HL-60 (cell line): ENCODE data around the gene ATP8A2.

ENCODE experiments used
- DNase-seq, 2 experiments: peaks; one replicate each; pipeline ENCODE4 v3.0.0-alpha.2; 2010 to 2020; ENCODE audit warnings: low read depth in 1 of 2, low spot score in 1 of 2
- H3K27ac ChIP-seq: fragments of 250-450 bp; sonication (Bioruptor Pico); replicated peaks from 2 replicates; pipeline ENCODE4 v1.5.1; 2020; ENCODE audit warnings: mild to moderate bottlenecking, moderate library complexity
- H3K27me3 ChIP-seq: fragments of 250-450 bp; sonication (Bioruptor Pico); 2 replicates; pipeline ENCODE4 v1.5.1; 2021; ENCODE audit warnings: mild to moderate bottlenecking, moderate library complexity; ENCODE audit not compliant: insufficient read depth, poor library complexity, severe bottlenecking
- H3K4me3 ChIP-seq: replicated peaks from 2 replicates; pipeline ENCODE4 v1.5.1; 2011; ENCODE audit warnings: mild to moderate bottlenecking, control low read depth, low read length; ENCODE audit not compliant: insufficient read depth
- CTCF ChIP-seq: IDR thresholded peaks from one replicate; pipeline ENCODE4 v1.5.1; 2011; ENCODE audit warnings: low read length, control low read depth, inconsistent platforms; ENCODE audit not compliant: insufficient read depth
- GABPA ChIP-seq: IDR thresholded peaks from 2 replicates; pipeline ENCODE4 v1.6.1; 2012; ENCODE audit warnings: low read depth
- POLR2AphosphoS5 ChIP-seq: IDR thresholded peaks from 2 replicates; pipeline ENCODE4 v1.6.1; 2012; ENCODE audit warnings: low read depth
- REST ChIP-seq: IDR thresholded peaks from 2 replicates; pipeline ENCODE4 v1.6.1; 2012; ENCODE audit warnings: low read depth; ENCODE audit not compliant: insufficient replicate concordance
- SPI1 ChIP-seq: IDR thresholded peaks from 2 replicates; pipeline ENCODE4 v1.6.1; 2012; ENCODE audit warnings: low read depth, mild to moderate bottlenecking, borderline replicate concordance

ATP8A2 gene

GRCh38 chr13:25768376-25768775 is 396.6 kb downstream of the ATP8A2 start:
- no peak for TF ChIP-seq REST
- TF ChIP-seq CTCF: no peak
- no peak for TF ChIP-seq POLR2AphosphoS5
- no peak for TF ChIP-seq GABPA
- no peak for TF ChIP-seq SPI1

GRCh38 chr13:25768838-25769237 is 397.1 kb downstream of the ATP8A2 start:
- no peak overlapping the region for H3K27ac ChIP-seq
- DNase-seq: no peak
- H3K4me3 ChIP-seq: no peak overlapping the region
- no peaks in the 10 kb centered on the region for H3K27me3 ChIP-seq
- TF ChIP-seq SPI1 (no peak), CTCF (no peak), POLR2AphosphoS5 (no peak), REST (no peak), GABPA (no peak)

More at GRCh38 chr13:25768376-25768775, 396.6 kb downstream of the ATP8A2 start:
- no peak overlapping the region for H3K27ac ChIP-seq
- DNase-seq: no peak
- no peak overlapping the region for H3K4me3 ChIP-seq
- H3K27me3 ChIP-seq: no peaks in the 10 kb centered on the region

- TF ChIP-seq GABPA (no peak), CTCF (no peak), SPI1 (no peak), REST (no peak), POLR2AphosphoS5 (no peak)
- H3K27me3 ChIP-seq: no peaks in the 10 kb centered on the region
- no peak overlapping the region for H3K27ac ChIP-seq
- no peak for DNase-seq
- no peak overlapping the region for H3K4me3 ChIP-seq
Measured at GRCh38 chr13:25770601-25771000, 398.8 kb downstream of the ATP8A2 start.
